ENCODE data around the gene ARFGAP2. TPM values are rescaled to one million over a fixed set of nuclear protein-coding genes. Genes with fewer than 3 reads are reported as not detected.

The ARFGAP2 gene
- polyA plus RNA-seq, 1 donor from 2014 or later: 213 TPM

DNA sequence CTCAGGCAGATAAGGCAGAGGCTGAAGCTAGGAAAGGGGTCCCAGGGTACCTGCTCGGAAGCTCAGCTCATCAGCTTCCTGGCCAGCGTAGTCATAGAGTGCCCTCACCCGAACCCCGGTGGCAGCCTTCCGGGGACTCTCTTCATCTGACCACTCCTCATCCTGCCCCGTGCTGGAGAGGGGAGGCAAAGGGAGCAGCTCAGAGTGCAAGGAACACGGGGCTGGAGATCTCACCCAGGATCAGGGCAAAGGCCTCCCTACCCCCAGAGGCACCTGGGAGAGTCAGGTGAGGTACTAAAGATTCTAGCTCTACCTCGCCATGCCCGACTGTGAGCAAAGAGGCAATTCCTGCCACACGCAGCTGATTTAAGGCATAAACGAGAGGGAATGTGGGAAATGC, 1.6 kb upstream of the ARFGAP2 start:
- Histone ChIP-seq H3K9me2 (ENCODE audit: insufficient read depth, low read length) (no peaks in the 10 kb centered on the region), H3K27ac (ENCODE audit: low read length) (no peak overlapping the region), H3F3A (ENCODE audit: insufficient read depth, low read length, poor library complexity, severe bottlenecking) (no peaks in the 10 kb centered on the region), H3K36me3 (ENCODE audit: insufficient read depth, low read length) (no peaks in the 10 kb centered on the region), H4K20me1 (ENCODE audit: insufficient read depth) (no peaks in the 10 kb centered on the region), H3K27me3 (ENCODE audit: insufficient read depth, low read depth, low read length) (no peaks in the 10 kb centered on the region), H3K4me3 (ENCODE audit: low read length) (no peak overlapping the region), H3K79me2 (replicated peaks; ENCODE audit: insufficient read depth, low read length) (peaks cover 30% of the 10 kb centered on the region), H3K4me2 (ENCODE audit: low read length) (no peak overlapping the region), H3K9me3 (ENCODE audit: low read length) (no peaks in the 10 kb centered on the region), H3K9ac (ENCODE audit: low read length) (no peak overlapping the region), H2AFZ (ENCODE audit: low read depth, low read length) (no peak overlapping the region)
- TF ChIP-seq RAD21 (conservative IDR thresholded peaks at IDR 0.05) (no peak), TAF1 (IDR thresholded peaks at IDR 0.05; ENCODE audit: low read depth) (no peak), POLR2AphosphoS5 (IDR thresholded peaks at IDR 0.05) (no peak), MXI1 (conservative IDR thresholded peaks at IDR 0.05; ENCODE audit: poor library complexity, severe bottlenecking) (no peak), EP300 (conservative IDR thresholded peaks at IDR 0.05; ENCODE audit: poor library complexity, severe bottlenecking) (no peak), EZH2 (IDR thresholded peaks at IDR 0.05; ENCODE audit: borderline replicate concordance, insufficient read depth, low read length, poor library complexity, severe bottlenecking) (no peak), SMC3 (conservative IDR thresholded peaks at IDR 0.05; ENCODE audit: poor library complexity) (no peak)
- TF ChIP-seq, protein P1, sequence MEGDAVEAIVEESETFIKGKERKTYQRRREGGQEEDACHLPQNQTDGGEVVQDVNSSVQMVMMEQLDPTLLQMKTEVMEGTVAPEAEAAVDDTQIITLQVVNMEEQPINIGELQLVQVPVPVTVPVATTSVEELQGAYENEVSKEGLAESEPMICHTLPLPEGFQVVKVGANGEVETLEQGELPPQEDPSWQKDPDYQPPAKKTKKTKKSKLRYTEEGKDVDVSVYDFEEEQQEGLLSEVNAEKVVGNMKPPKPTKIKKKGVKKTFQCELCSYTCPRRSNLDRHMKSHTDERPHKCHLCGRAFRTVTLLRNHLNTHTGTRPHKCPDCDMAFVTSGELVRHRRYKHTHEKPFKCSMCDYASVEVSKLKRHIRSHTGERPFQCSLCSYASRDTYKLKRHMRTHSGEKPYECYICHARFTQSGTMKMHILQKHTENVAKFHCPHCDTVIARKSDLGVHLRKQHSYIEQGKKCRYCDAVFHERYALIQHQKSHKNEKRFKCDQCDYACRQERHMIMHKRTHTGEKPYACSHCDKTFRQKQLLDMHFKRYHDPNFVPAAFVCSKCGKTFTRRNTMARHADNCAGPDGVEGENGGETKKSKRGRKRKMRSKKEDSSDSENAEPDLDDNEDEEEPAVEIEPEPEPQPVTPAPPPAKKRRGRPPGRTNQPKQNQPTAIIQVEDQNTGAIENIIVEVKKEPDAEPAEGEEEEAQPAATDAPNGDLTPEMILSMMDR (IDR thresholded peaks at IDR 0.05; ENCODE audit: poor library complexity, severe bottlenecking): no peak
- TF ChIP-seq, protein P2, sequence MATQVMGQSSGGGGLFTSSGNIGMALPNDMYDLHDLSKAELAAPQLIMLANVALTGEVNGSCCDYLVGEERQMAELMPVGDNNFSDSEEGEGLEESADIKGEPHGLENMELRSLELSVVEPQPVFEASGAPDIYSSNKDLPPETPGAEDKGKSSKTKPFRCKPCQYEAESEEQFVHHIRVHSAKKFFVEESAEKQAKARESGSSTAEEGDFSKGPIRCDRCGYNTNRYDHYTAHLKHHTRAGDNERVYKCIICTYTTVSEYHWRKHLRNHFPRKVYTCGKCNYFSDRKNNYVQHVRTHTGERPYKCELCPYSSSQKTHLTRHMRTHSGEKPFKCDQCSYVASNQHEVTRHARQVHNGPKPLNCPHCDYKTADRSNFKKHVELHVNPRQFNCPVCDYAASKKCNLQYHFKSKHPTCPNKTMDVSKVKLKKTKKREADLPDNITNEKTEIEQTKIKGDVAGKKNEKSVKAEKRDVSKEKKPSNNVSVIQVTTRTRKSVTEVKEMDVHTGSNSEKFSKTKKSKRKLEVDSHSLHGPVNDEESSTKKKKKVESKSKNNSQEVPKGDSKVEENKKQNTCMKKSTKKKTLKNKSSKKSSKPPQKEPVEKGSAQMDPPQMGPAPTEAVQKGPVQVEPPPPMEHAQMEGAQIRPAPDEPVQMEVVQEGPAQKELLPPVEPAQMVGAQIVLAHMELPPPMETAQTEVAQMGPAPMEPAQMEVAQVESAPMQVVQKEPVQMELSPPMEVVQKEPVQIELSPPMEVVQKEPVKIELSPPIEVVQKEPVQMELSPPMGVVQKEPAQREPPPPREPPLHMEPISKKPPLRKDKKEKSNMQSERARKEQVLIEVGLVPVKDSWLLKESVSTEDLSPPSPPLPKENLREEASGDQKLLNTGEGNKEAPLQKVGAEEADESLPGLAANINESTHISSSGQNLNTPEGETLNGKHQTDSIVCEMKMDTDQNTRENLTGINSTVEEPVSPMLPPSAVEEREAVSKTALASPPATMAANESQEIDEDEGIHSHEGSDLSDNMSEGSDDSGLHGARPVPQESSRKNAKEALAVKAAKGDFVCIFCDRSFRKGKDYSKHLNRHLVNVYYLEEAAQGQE (IDR thresholded peaks at IDR 0.05; ENCODE audit: borderline replicate concordance): no peak

DNA sequence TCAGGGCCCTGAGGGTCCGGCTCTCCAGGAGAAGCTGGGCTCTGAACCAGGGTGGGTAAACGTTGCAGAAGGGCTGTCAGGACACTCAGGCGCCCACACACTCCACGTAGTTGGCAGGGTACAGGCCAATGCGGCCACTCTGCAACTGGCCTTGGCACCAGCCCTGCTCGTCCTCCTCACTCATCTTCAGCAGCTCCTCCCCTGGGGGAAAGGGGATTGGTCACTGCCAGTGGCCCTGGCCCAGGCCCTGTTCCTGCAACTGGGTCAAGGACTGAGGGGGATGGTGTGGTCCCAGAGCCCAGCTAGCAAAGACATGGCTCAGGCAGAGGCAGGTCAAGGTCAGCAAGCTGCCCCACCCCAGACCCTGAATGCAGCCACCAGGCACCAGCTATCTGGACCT, 1.2 kb upstream of the ARFGAP2 start:
- Histone ChIP-seq H3K9me3 (ENCODE audit: low read length) (no peaks in the 10 kb centered on the region), H4K20me1 (ENCODE audit: insufficient read depth) (no peaks in the 10 kb centered on the region), H2AFZ (ENCODE audit: low read depth, low read length) (no peak overlapping the region), H3K36me3 (ENCODE audit: insufficient read depth, low read length) (no peaks in the 10 kb centered on the region), H3K27ac (ENCODE audit: low read length) (peak overlapping the region; percentile 83), H3F3A (ENCODE audit: insufficient read depth, low read length, poor library complexity, severe bottlenecking) (no peaks in the 10 kb centered on the region), H3K9ac (ENCODE audit: low read length) (peak overlapping the region; percentile 96), H3K79me2 (replicated peaks; ENCODE audit: insufficient read depth, low read length) (peaks cover 35% of the 10 kb centered on the region), H3K9me2 (ENCODE audit: insufficient read depth, low read length) (no peaks in the 10 kb centered on the region), H3K4me3 (ENCODE audit: low read length) (peak overlapping the region; percentile 91), H3K27me3 (ENCODE audit: insufficient read depth, low read depth, low read length) (no peaks in the 10 kb centered on the region), H3K4me2 (ENCODE audit: low read length) (no peak overlapping the region)
- no peak for TF ChIP-seq RAD21 (conservative IDR thresholded peaks at IDR 0.05)
- no peak for TF ChIP-seq EZH2 (IDR thresholded peaks at IDR 0.05; ENCODE audit: borderline replicate concordance, insufficient read depth, low read length, poor library complexity, severe bottlenecking)
- TF ChIP-seq TAF1 (IDR thresholded peaks at IDR 0.05; ENCODE audit: low read depth): no peak
- TF ChIP-seq POLR2AphosphoS5 (IDR thresholded peaks at IDR 0.05): no peak
- TF ChIP-seq, protein P1 (IDR thresholded peaks at IDR 0.05; ENCODE audit: poor library complexity, severe bottlenecking): no peak
- TF ChIP-seq MXI1 (conservative IDR thresholded peaks at IDR 0.05; ENCODE audit: poor library complexity, severe bottlenecking): no peak
- TF ChIP-seq SMC3 (conservative IDR thresholded peaks at IDR 0.05; ENCODE audit: poor library complexity): no peak
- TF ChIP-seq, protein P2 (IDR thresholded peaks at IDR 0.05; ENCODE audit: borderline replicate concordance): no peak
- no peak for TF ChIP-seq EP300 (conservative IDR thresholded peaks at IDR 0.05; ENCODE audit: poor library complexity, severe bottlenecking)
